NCI-H345 treated with DMSO at 0.1 percent for 48 hours (cell line): ENCODE results near the gene VMP1.
A peak's percentile ranks its signal among the peaks of the same experiment; 100 is the strongest.
"Not testable (repeated sequence)": the region's sequence is repeated elsewhere in the genome, so short reads cannot be mapped to it uniquely, and the experiment has no call there.

Source experiments
- DNase-seq: peaks from one replicate; lab custom pipeline; 2025; ENCODE audit not compliant: unreplicated experiment; lab: John Stamatoyannopoulos, UW

The VMP1 gene

DNA sequence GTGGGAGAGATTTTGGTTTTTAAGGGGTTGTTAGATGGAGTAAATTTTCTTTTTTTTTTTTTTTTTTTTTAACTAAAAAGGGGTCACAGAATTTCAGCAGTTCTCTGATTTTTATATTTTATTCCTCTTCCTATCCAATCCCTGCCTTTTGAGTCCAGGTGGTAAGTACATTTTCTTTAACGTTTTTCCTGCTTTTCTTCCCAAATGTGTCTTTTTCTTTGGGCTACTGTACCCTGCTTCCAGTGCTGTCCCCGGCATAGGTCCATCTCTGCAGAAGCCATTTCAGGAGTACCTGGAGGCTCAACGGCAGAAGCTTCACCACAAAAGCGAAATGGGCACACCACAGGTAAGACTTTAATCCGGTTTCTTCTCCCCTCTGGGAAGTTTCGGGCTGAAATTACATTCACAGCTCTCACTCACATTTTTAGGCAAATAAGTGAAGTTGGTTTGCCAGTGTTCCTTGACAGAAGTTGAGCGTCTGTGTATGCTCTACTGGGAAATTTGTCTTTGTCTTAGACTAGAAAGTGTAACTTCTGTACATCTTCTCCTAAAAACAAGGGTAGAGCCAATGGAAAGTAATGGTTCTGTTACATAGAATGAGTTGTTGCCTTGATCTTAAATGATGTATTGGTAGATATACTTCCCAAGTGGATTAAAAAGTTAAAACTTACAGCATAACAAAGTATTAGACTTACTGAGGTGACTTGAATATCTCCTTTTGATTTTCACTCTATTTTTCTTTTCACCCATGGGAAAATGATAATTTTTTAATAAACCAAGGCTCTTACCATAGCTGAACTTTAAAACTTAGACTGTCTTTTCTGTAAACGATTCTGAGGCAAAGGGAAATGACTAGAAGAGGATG is 130.8 kb downstream of the VMP1 start:
- no peak for DNase-seq

DNA sequence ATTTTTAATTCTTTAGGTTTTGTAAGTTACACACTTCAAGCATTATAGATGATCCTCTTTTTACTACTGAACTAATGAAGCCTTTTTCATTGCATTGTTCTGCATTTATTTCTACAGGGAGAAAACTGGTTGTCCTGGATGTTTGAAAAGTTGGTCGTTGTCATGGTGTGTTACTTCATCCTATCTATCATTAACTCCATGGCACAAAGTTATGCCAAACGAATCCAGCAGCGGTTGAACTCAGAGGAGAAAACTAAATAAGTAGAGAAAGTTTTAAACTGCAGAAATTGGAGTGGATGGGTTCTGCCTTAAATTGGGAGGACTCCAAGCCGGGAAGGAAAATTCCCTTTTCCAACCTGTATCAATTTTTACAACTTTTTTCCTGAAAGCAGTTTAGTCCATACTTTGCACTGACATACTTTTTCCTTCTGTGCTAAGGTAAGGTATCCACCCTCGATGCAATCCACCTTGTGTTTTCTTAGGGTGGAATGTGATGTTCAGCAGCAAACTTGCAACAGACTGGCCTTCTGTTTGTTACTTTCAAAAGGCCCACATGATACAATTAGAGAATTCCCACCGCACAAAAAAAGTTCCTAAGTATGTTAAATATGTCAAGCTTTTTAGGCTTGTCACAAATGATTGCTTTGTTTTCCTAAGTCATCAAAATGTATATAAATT is 132.3 kb downstream of the VMP1 start:
- no peak for DNase-seq

DNA sequence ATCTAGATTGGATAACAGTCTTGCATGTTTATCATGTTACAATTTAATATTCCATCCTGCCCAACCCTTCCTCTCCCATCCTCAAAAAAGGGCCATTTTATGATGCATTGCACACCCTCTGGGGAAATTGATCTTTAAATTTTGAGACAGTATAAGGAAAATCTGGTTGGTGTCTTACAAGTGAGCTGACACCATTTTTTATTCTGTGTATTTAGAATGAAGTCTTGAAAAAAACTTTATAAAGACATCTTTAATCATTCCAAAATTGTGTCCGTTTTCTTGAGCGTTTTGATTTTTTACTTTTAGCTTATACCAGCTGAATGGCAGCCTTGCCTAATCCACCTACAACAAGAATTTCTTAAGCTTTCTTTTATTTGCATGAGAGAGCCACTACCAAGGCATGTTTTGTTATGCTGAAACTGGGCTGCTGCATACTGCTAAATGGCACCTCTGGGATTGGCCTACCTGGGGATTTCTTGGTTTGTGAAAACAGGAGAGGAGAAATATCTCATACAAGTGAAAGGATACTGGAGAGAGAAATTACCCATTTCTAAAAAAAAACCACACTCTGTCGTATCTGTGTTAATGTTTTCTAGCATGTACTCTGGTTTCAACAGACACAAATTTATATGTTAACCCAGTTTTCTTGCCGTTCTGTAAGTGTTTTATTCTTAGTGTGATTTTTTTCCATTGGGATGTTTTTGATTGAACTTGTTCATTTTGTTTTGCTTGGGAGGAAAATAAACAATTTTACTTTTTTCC is 133.1 kb downstream of the VMP1 start:
- DNase-seq, result no peak

DNA sequence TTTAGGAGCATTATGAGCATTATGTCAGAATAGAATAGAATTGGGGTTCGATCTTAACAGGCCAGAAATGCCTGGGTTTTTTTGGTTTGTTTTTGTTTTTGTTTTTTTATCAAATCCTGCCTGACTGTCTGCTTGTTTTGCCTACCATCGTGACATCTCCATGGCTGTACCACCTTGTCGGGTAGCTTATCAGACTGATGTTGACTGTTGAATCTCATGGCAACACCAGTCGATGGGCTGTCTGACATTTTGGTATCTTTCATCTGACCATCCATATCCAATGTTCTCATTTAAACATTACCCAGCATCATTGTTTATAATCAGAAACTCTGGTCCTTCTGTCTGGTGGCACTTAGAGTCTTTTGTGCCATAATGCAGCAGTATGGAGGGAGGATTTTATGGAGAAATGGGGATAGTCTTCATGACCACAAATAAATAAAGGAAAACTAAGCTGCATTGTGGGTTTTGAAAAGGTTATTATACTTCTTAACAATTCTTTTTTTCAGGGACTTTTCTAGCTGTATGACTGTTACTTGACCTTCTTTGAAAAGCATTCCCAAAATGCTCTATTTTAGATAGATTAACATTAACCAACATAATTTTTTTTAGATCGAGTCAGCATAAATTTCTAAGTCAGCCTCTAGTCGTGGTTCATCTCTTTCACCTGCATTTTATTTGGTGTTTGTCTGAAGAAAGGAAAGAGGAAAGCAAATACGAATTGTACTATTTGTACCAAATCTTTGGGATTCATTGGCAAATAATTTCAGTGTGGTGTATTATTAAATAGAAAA is 133.8 kb downstream of the VMP1 start:
- not testable (repeated sequence) for DNase-seq

DNA sequence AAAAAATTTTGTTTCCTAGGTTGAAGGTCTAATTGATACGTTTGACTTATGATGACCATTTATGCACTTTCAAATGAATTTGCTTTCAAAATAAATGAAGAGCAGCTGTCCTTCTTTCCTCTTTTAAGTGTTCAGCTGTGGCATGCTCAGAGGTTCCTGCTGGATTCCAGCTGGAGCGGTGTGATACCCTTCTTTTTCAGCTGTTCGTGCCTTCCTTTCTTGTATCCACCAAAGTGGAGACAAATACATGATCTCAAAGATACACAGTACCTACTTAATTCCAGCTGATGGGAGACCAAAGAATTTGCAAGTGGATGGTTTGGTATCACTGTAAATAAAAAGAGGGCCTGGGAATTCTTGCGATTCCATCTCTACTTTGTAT is 134.4 kb downstream of the VMP1 start:
- DNase-seq, result not testable (repeated sequence)

DNA sequence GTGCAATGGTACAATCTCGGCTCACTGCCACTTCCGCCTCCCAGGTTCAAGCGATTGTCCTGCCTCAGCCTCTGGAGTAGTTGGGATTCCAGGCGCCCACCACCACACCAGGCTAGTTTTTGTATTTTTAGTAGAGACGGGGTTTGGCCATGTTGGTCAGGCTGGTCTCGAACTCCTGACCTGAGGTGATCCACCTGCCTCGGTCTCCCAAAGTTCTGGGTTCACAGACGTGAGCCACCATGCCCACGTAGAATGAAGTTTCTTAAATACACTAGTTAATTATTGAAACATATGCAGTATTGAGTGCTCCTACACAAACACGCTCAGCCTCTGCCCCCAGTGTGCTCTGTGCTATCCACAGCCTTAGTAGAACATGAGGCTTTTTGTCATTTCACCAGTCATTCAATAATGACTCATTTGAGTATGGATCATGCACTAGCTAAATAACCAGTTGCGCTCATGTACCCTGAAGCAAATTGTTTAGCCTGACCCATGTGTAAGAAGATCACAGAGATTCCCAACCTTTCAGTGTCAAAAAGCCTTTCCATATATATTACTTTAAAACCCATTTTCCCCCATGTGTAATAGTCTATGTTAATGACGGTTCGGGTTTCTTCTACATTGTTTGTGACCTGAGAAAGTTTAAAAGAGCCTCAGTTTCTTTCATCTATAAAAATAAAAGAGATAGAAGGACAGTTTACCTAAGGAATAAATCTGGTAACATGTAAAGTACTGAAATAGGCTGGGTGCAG is 135.6 kb downstream of the VMP1 start:
- DNase-seq, result no peak

DNA sequence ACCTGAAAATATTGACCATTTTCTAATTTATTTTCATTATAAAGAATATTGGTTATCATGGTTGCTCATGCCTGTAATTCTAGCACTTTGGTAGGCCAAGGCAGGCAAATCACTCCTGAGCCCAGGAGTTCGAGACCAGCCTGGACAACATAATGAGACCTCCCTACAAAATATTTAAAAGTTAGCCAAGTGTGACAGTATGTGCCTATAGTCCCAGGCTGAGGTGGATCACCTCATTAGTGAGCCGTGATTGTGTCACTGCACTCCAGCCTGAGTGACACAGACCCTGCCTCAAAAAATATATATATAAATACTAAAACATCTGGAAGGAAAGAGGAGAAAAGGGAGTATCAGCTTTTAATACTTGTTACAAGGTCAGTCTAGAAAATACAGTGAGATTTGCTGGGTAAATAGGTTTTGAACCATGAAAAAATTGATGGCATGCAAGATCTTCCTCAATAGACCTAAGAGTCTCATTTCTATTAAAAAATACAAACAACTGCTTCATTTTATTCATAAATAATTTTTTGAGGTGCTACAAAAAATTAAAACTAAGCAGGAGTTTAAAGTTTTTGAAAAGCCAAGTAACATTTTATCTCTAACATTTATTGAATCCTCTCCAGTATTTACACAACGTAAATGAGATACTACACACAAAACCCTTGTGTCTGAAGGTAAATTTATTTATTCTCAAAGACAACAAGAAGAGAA is 137.6 kb downstream of the VMP1 start:
- DNase-seq, result no peak

DNA sequence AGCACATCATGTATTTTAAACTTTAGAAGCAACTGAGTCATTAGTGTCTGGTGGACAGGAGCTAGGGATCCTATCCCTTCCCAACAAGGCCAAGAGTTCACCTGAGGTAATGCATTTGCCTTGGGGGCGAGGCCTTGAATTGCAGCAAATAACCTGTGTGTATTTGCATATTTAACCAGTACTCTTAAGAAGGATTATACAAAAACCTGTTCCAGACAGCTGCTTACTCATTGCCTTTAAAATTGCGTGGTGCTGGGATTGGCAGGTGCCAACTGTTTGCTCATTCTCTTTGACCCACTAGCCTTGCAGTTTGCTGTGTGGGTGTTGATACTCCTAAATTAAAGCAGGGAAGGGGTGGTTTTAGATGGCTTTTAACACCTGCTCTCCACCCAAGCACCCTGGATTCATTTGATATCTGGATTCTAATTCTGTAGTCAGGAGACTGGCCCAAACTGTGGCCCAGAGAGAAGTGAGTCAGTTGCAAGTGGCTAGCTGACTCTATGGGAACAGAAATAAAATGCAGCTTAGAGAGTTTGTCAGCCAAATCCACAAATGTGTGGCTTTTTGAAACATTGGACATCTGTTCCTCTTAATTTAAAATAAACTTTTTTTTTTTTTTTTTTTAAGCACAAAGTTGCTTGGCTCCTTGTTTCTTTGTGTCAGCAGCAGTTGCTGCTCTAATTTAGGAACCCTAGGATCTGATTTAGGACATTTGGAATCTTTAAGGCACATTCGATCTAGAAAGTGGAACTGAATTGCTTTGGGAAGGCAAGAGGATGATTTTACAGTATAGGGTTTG is 138.3 kb downstream of the VMP1 start:
- DNase-seq, result peak; percentile 85

DNA sequence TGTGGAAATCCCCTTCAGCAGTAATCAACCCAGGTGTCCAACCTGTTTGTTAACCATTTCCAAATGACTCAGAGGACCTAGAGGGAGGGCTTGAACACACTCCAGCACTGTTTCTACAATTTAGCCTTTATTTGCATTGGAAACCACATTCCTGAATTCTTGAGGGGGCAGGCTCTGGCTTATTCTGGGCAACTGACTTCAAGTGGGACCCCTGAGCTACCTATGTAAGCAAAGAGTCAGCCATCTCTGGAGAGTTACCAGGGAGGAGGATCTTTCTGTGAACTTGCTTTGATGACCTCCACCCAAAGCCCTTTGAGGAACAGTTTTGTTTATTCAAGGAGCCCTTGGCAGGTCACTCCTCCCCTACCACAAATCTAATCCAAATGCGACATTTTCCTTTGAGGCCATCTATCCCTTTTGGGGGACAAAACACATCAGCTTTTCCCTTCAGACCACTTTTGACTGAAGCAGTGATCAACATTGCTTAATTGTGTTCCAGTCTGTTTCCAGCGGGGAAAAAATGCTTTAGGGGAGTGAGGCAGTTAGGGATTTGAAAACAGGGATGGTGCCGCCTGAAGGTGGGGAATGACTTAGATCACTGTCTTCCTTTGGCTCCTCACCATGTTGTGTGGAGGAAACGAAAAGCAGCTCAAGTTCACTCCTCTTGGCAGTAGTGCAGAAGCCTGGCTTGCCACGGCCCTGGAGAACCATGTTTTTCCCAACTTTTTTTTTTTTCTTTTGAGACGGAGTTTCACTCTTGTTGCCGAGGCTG is 139.1 kb downstream of the VMP1 start:
- peak; percentile 12 for DNase-seq

DNA sequence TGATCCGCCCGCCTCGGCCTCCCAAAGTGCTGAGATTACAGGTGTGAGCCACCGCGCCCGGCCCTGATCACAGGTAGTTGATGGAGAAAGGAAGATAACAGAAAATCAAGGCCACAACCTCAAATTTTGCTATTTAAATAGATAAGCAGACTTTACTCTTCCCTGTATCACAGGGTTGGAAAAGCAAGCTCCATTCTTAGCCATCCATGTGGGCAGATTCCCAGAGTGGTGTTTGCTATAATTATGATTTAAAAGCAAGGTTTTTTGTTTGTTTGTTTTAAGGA is 140.9 kb downstream of the VMP1 start:
- no peak for DNase-seq

DNA sequence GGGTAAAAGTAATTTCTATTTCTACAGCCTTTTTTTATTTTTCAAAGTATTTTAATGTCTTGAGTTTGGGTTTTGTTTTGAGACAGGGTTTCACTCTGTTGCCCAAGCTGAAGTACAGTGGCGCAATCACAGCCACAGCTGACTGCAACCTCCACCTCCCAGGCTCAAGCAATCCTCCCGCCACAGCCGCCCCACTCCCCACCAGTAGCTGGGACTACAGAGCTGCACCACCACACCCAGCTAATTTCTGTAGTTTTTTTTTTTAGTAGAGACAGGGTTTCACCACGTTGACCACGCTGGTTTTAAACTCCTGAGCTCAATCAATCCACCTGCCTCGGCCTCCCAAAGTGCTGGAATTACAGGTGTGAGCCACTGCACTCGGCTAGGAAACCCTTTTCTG is 141.3 kb downstream of the VMP1 start:
- no peak for DNase-seq

DNA sequence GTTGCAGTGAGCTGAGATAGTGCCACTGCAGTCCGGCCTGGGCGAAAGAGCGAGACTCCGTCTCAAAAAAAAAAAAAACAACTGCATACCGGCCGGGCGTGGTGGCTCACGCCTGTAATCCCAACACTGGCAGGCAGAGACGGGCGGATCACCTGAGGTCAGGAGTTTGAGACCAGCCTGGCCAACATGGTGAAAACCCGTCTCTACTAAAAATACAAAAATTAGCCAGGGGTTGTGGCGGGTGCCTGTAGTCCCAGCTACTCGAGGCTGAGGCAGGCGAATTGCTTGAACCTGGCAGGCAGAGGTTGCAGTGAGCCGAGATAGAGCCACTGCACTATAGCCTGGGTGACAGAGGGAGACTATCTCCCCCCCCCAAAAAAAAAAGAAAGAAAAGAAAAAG is 142.9 kb downstream of the VMP1 start:
- DNase-seq, result not testable (repeated sequence)

DNA sequence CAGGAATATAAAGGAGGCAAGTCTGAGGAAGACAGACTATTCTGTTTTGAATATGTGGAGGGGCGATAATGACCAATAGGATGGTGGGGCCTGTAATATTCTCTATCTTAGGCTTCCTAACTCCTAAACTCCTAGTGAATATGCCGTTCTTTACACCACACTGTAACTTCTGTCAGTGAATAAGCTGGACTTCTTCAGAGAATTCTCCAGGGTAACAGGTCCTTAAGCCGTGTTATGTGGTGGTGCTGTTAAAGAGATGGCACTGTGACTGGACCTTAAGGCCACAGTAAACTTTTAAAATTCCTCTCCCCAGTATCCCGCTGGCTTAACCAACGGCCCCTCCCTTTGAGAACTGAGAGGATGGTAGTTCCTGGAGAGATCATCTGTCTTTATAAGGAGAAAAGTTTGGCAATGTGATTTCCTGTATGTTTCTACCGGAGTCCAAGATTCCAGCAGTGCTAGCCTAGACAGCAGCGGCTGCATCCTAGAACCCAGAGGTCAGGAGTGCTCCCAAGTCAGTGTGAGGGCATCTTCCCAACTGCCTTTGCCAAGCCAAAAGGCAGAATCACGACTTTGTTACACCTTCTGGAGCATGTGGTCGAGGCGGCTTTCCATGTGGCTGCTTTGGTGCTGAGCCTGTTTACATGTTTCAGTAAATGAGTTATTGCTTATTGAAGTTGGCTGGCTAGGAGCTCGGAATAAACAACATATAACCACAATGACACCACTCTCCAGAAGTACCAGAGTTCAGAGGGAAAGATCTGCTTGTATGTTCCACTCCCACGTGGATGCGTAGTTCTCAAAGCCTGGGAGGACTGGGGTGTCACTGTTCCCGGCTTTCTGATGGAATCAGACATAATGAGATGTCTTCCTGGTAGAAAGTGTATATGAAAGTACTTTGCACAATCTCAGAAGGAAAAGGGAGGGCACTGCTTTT is 144.3 kb downstream of the VMP1 start:
- DNase-seq, result no peak

DNA sequence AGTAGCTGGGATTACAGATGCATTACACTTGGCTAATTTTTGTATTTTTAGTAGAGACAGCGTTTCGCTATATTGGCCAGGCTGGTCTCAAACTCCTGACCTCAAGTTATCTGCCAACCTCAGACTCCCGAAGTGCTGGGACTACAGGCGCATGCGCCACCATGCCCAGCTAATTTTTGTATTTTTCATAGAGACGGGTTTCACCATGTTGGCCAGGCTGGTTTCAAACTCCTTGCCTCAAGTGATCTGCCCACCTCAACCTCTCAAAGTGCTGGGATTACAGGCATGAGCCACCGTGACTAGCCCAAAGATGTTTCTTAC is 145.4 kb downstream of the VMP1 start:
- not testable (repeated sequence) for DNase-seq

DNA sequence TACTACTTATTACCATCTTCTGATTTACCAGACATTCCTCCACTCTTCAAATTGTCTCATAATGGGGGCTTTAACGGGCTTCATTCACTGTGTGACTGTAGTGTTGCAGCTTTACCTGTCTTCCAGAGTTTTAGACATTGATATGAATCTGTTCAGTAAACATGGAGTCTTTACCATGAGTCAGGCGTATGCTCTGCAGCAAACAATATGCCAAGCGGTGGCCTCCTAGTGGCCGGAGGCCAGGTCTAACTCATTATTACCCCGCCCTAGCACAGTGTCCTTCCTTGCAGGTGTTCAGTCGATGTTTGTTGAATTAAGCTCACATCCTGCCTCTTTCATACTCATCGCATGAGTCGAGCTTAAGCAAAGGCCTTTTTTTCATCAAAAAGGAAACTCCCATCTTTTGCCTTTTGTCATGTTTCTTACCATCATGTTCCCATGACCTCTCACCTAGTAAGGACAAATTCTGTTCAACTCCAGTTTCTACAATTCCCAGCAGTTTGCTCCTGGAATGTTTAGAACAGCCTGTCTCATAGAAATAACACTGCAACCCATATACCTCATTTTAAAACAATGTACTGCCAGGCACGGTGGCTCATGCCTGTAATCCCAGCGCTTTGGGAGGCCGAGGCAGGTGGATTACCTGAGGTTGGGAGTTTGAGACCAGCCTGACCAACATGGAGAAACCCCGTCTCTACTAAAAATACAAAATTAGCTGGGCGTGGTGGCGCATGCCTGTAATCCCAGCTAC is 145.9 kb downstream of the VMP1 start:
- DNase-seq, result no peak

DNA sequence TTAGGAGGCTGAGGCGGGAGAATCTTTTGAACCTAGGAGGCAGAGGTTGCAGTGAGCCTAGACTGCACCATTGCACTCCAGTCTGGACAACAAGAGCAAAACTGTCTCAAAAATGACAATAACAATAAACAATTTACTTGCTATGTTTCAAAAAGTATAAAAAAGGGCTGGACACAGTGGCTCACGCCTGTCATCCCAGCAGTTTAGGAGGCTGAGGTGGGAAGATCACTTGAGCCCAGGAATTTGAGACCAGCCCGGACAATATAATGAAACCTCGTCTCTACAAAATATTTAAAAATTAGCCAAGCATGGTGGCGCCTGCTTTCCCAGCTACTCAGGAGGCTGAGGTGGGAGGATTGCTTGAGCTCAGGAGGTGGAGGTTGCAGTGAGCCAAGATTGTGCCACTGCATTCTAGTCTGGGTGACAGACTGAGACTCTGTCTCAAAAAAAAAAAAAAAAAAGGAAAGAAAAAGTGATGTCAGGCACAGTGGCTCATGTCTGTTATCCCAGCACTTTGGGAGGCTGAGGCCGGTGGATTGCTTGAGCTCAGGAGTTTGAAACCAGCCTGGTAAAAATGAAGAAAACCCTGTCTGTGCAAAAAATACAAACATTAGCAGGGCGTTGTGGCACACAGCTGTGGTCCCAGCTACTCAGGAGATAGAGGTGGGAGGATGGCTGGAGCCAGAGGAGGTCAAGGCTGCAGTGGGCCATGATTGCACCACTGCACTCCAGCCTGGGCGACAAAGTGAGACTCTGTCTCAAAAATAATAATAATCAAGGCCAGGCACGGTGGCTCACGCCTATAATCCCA is 146.7 kb downstream of the VMP1 start:
- not testable (repeated sequence) for DNase-seq
